Right atrium auricular region (tissue), 2 donors: ENCODE data around the gene REXO1. TPM values are rescaled to one million over a fixed set of nuclear protein-coding genes. Genes with fewer than 3 reads are reported as not detected.

Experiments used
- DNase-seq: peaks from one replicate; pipeline ENCODE4 v3.0.0-alpha.2; 2019; ENCODE audit warnings: low spot score
- H3K27ac ChIP-seq, 2 donors: fragments of 200-600 bp; sonication (generic); 1 replicate in 1 of 2; 2 replicates in 1 of 2; pipeline ENCODE4 v1.5.1; 2016 to 2019
- H3K27me3 ChIP-seq, 2 donors: fragments of 200-600 bp; sonication (generic); one replicate each; pipeline versions ENCODE4 v1.5.1 to v1.6.0; 2017 to 2019
- H3K36me3 ChIP-seq: fragments of 200-600 bp; sonication (generic); one replicate; pipeline ENCODE4 v1.5.1; 2016
- H3K4me1 ChIP-seq, 2 donors: fragments of 200-600 bp; sonication (generic); one replicate each; pipeline versions ENCODE4 v1.5.1 to v1.6.0; 2017 to 2019
- H3K4me3 ChIP-seq, 2 donors: fragments of 200-600 bp; sonication (generic); 1 replicate in 1 of 2; 2 replicates in 1 of 2; pipeline ENCODE4 v1.5.1; 2017 to 2019; ENCODE audit warnings: mild to moderate bottlenecking in 1 of 2, moderate library complexity in 1 of 2
- H3K9me3 ChIP-seq, 2 donors: fragments of 200-600 bp; sonication (generic); one replicate each; pipeline ENCODE4 v1.5.1; 2019
- CTCF ChIP-seq, 2 donors: fragments of 200-600 bp; sonication (generic); IDR thresholded peaks; one replicate each; pipeline ENCODE4 v1.5.1; 2019; ENCODE audit warnings: antibody characterized with exemption in 2 of 2
- total RNA-seq, 2 donors: library from RNA; depleted of rRNA; stranded (reverse); fragments of >200 nt; gene quantifications; one replicate each; pipeline ENCODE4 v1.1.0, GENCODE V29; 2016

REXO1 gene
- total RNA-seq, 2 donors from 2014 or later, result 9.6 to 12.1 TPM

- DNase-seq, result no peak
- Histone ChIP-seq H3K36me3 (peaks cover 4% of the 10 kb centered on the region), H3K27me3 (no peaks in the 10 kb centered on the region), H3K27ac (peak overlapping the region; percentile 95 to 96), H3K9me3 (no peaks in the 10 kb centered on the region), H3K4me3 (peak overlapping the region; percentile 80 to 98), H3K4me1 (peaks cover 0 to 46% of the 10 kb centered on the region in 2 donors)
- no peak for TF ChIP-seq CTCF (IDR thresholded peaks at IDR 0.05)
Observed at GRCh38 chr19:1874554-1875185, 26.4 kb upstream of the REXO1 start.

- peak overlapping the region; percentile 95 to 96 for H3K27ac ChIP-seq
- no peak for TF ChIP-seq CTCF (IDR thresholded peaks at IDR 0.05)
- H3K27me3 ChIP-seq, result no peaks in the 10 kb centered on the region
- H3K4me3 ChIP-seq, result peak overlapping the region in 1 of 2 donors; percentile 32
- no peak for DNase-seq
- no peaks in the 10 kb centered on the region for H3K9me3 ChIP-seq
- H3K4me1 ChIP-seq, result peaks cover 0 to 46% of the 10 kb centered on the region in 2 donors
- H3K36me3 ChIP-seq, result peaks cover 4% of the 10 kb centered on the region
Observed at GRCh38 chr19:1873524-1874473, 25.5 kb upstream of the REXO1 start.

GRCh38 chr19:1872807-1873523 lies 24.7 kb upstream of the REXO1 start:
- Histone ChIP-seq H3K27ac (peak overlapping the region; percentile 95 to 96), H3K4me1 (peaks cover 0 to 46% of the 10 kb centered on the region in 2 donors), H3K27me3 (no peaks in the 10 kb centered on the region), H3K36me3 (peaks cover 4% of the 10 kb centered on the region), H3K9me3 (no peaks in the 10 kb centered on the region), H3K4me3 (peak overlapping the region in 1 of 2 donors; percentile 32)
- TF ChIP-seq CTCF (IDR thresholded peaks at IDR 0.05), result no peak
- DNase-seq, result no peak

- no peak for DNase-seq
- Histone ChIP-seq H3K36me3 (peaks cover 4% of the 10 kb centered on the region), H3K27me3 (no peaks in the 10 kb centered on the region), H3K27ac (no peak overlapping the region), H3K4me1 (peaks cover 0 to 43% of the 10 kb centered on the region in 2 donors), H3K4me3 (no peak overlapping the region), H3K9me3 (no peaks in the 10 kb centered on the region)
- no peak for TF ChIP-seq CTCF (IDR thresholded peaks at IDR 0.05)
Observed at GRCh38 chr19:1871630-1872029, 23.3 kb upstream of the REXO1 start.

- Histone ChIP-seq H3K36me3 (peaks cover 4% of the 10 kb centered on the region), H3K9me3 (no peaks in the 10 kb centered on the region), H3K27me3 (no peaks in the 10 kb centered on the region), H3K27ac (no peak overlapping the region), H3K4me3 (no peak overlapping the region), H3K4me1 (peaks cover 0 to 38% of the 10 kb centered on the region in 2 donors)
- DNase-seq, result no peak
- no peak for TF ChIP-seq CTCF (IDR thresholded peaks at IDR 0.05)
Observed at GRCh38 chr19:1871140-1871597, 22.9 kb upstream of the REXO1 start.
